Stimulated activated CD8-positive, alpha-beta memory T cell treated with anti-CD3 and anti-CD28 coated beads, Interleukin-15, amount 100 ng/mL, for 24 hours (primary cell): ENCODE results near the gene CBARP.
A peak's percentile ranks its signal among the peaks of the same experiment; 100 is the strongest.

ENCODE experiments used
- DNase-seq: peaks from one replicate; pipeline ENCODE4 v3.0.0-alpha.2; 2020; ENCODE audit warnings: low read depth

Gene CBARP

GRCh38 chr19:1239796-1240737 is 2.3 kb upstream of the CBARP start:
- peak; percentile 91 for DNase-seq

GRCh38 chr19:1239420-1239795 is 1.6 kb upstream of the CBARP start:
- no peak for DNase-seq

GRCh38 chr19:1238369-1239303 is 831 bp upstream of the CBARP start:
- no peak for DNase-seq

GRCh38 chr19:1237027-1237659 is 662 bp downstream of the CBARP start:
- no peak for DNase-seq

GRCh38 chr19:1236576-1236975 is 1.2 kb downstream of the CBARP start:
- DNase-seq, result no peak

GRCh38 chr19:1235625-1236538 is 1.9 kb downstream of the CBARP start:
- DNase-seq, result no peak

- no peak for DNase-seq
Measured at GRCh38 chr19:1234955-1235380, 2.8 kb downstream of the CBARP start.

- no peak for DNase-seq
Measured at GRCh38 chr19:1234051-1234954, 3.5 kb downstream of the CBARP start.

- no peak for DNase-seq
Measured at GRCh38 chr19:1233115-1233667, 4.6 kb downstream of the CBARP start.

GRCh38 chr19:1232652-1233072 is 5.1 kb downstream of the CBARP start:
- DNase-seq, result no peak

- no peak for DNase-seq
Measured at GRCh38 chr19:1231729-1232637, 5.8 kb downstream of the CBARP start.

GRCh38 chr19:1230783-1231489 is 6.9 kb downstream of the CBARP start:
- DNase-seq, result no peak

- no peak for DNase-seq
Measured at GRCh38 chr19:1229924-1230782, 7.7 kb downstream of the CBARP start.

GRCh38 chr19:1229056-1229923 is 8.5 kb downstream of the CBARP start:
- DNase-seq, result no peak

- no peak for DNase-seq
Measured at GRCh38 chr19:1228161-1228957, 9.4 kb downstream of the CBARP start.
